IMR-90 (cell line): ENCODE data around the gene TCF12. TPM values are rescaled to one million over a fixed set of nuclear protein-coding genes. Genes with fewer than 3 reads are reported as not detected.
A peak's percentile ranks its signal among the peaks of the same experiment; 100 is the strongest.

Experiments
- ATAC-seq: fragments of 200-7000 bp; cut with Tn5 transposase; 2 replicates; pipeline ENCODE4 v1.9.1; 2020; ENCODE audit warnings: low read depth, mild to moderate bottlenecking, moderate library complexity
- BruUV-seq: library from RNA; stranded (reverse); fragments of 400-500 nt; replicated peaks from 2 replicates; lab custom pipeline; 2021; lab: Mats Ljungman, UMichigan
- CTCF ChIA-PET: fragments of 300-600 bp; formaldehyde crosslinking; extraction: SDS; loops from one replicate; lab custom pipeline; 2021; ENCODE audit warnings: antibody characterized with exemption; lab: Yijun Ruan, JAX
- POLR2A ChIA-PET: fragments of 300-600 bp; sonication (Branson Sonifier 250); formaldehyde crosslinking; loops from one replicate; lab custom pipeline; 2022; ENCODE audit warnings: antibody characterized with exemption; ENCODE audit not compliant: unreplicated experiment; lab: Charles Lee
- DNase-seq: peaks from one replicate; pipeline ENCODE4 v3.0.0; 2013
- H2AFZ ChIP-seq: replicated peaks from 2 replicates; pipeline ENCODE3; 2013; ENCODE audit warnings: low read length, mild to moderate bottlenecking; ENCODE audit not compliant: poor library complexity
- H2AK5ac ChIP-seq: 2 replicates; pipeline ENCODE4 v1.6.1; 2013; ENCODE audit warnings: low read depth, low read length, inconsistent platforms
- H2AK9ac ChIP-seq: replicated peaks from 2 replicates; pipeline ENCODE3; 2013; ENCODE audit warnings: mild to moderate bottlenecking, low read depth, low read length, moderate library complexity; ENCODE audit not compliant: poor library complexity
- H2BK120ac ChIP-seq: 2 replicates; pipeline ENCODE4 v1.6.1; 2013; ENCODE audit warnings: low read depth, low read length, inconsistent platforms
- H2BK15ac ChIP-seq: 3 replicates; pipeline ENCODE4 v1.6.1; 2013; ENCODE audit warnings: low read depth, low read length, inconsistent platforms
- H2BK20ac ChIP-seq: 2 replicates; pipeline ENCODE4 v1.6.1; 2013; ENCODE audit warnings: low read depth, mild to moderate bottlenecking, inconsistent platforms, low read length, moderate library complexity
- H2BK5ac ChIP-seq: 2 replicates; pipeline ENCODE4 v1.6.1; 2013; ENCODE audit warnings: mild to moderate bottlenecking, low read depth, low read length, inconsistent platforms; ENCODE audit not compliant: poor library complexity, severe bottlenecking
- H3K14ac ChIP-seq: replicated peaks from 2 replicates; pipeline ENCODE4 v1.6.1; 2013; ENCODE audit warnings: low read depth, low read length, inconsistent platforms
- H3K18ac ChIP-seq: 2 replicates; pipeline ENCODE4 v1.6.1; 2013; ENCODE audit warnings: low read depth, low read length, control low read depth
- H3K23ac ChIP-seq: 2 replicates; pipeline ENCODE4 v1.6.1; 2013; ENCODE audit warnings: low read depth, low read length, inconsistent platforms
- H3K27ac ChIP-seq: 2 replicates; pipeline ENCODE4 v1.5.1; 2013; ENCODE audit warnings: mild to moderate bottlenecking, control low read depth, low read length; ENCODE audit not compliant: insufficient read depth
- H3K27me3 ChIP-seq: 2 replicates; pipeline ENCODE4 v1.6.1; 2013; ENCODE audit warnings: low read length; ENCODE audit not compliant: control insufficient read depth, insufficient read depth
- H3K36me3 ChIP-seq: 2 replicates; pipeline ENCODE4 v1.6.1; 2013; ENCODE audit warnings: low read length, mixed read lengths; ENCODE audit not compliant: control insufficient read depth, insufficient read depth
- H3K4ac ChIP-seq: 2 replicates; pipeline ENCODE4 v1.6.1; 2013; ENCODE audit warnings: low read depth, low read length, inconsistent platforms
- H3K4me1 ChIP-seq: 2 replicates; pipeline ENCODE4 v1.6.1; 2013; ENCODE audit warnings: low read length, mixed read lengths; ENCODE audit not compliant: control insufficient read depth, insufficient read depth
- H3K4me2 ChIP-seq: 2 replicates; pipeline ENCODE4 v1.6.1; 2013; ENCODE audit warnings: low read depth, mild to moderate bottlenecking, control low read depth, low read length, moderate library complexity
- H3K4me3 ChIP-seq: 2 replicates; pipeline ENCODE4 v1.5.1; 2013; ENCODE audit warnings: low read depth, mild to moderate bottlenecking, control low read depth, low read length, moderate library complexity; ENCODE audit not compliant: insufficient read depth
- H3K56ac ChIP-seq: 2 replicates; pipeline ENCODE4 v1.6.1; 2013; ENCODE audit warnings: low read length, inconsistent platforms; ENCODE audit not compliant: insufficient read depth; ENCODE audit errors: extremely low read depth
- H3K79me1 ChIP-seq, 2 experiments: 2 replicates each; pipeline ENCODE4 v1.6.1; 2013; ENCODE audit warnings: low read length in 2 of 2, inconsistent platforms in 1 of 2, low read depth in 1 of 2
- H3K9ac ChIP-seq: 2 replicates; pipeline ENCODE4 v1.6.1; 2013; ENCODE audit warnings: low read depth, low read length, control low read depth
- H3K9me1 ChIP-seq: 2 replicates; pipeline ENCODE4 v1.6.1; 2013; ENCODE audit warnings: low read length, inconsistent platforms; ENCODE audit not compliant: insufficient read depth
- H3K9me3 ChIP-seq: 2 replicates; pipeline ENCODE4 v1.6.1; 2013; ENCODE audit warnings: low read length; ENCODE audit not compliant: control insufficient read depth, insufficient read depth
- H4K20me1 ChIP-seq: 2 replicates; pipeline ENCODE4 v1.6.1; 2013; ENCODE audit warnings: low read length, inconsistent platforms; ENCODE audit not compliant: insufficient read depth
- H4K5ac ChIP-seq: 2 replicates; pipeline ENCODE4 v1.6.1; 2013; ENCODE audit warnings: mild to moderate bottlenecking, low read depth, low read length, control low read depth
- H4K8ac ChIP-seq, 2 experiments: 2 replicates each; pipeline ENCODE4 v1.6.1; 2013; ENCODE audit warnings: low read depth in 2 of 2, low read length in 2 of 2, control low read depth in 1 of 2, inconsistent platforms in 1 of 2
- H4K91ac ChIP-seq: 2 replicates; pipeline ENCODE4 v1.6.1; 2013; ENCODE audit warnings: low read depth, low read length, inconsistent platforms; ENCODE audit not compliant: insufficient read depth
- BHLHE40 ChIP-seq: fragments of 150-350 bp; IDR thresholded peaks from 2 replicates; pipeline ENCODE4 v1.6.1; 2016; ENCODE audit warnings: mild to moderate bottlenecking, low read depth, low read length
- CEBPB ChIP-seq: IDR thresholded peaks from 2 replicates; pipeline ENCODE4 v1.6.1; 2012; ENCODE audit warnings: low read depth, low read length, improper control_type of control experiment
- FOS ChIP-seq: fragments of 150-350 bp; IDR thresholded peaks from 2 replicates; pipeline ENCODE4 v1.6.1; 2016; ENCODE audit warnings: low read depth, low read length
- MAFK ChIP-seq: IDR thresholded peaks from 2 replicates; pipeline ENCODE4 v1.6.1; 2012; ENCODE audit warnings: low read depth, low read length, improper control_type of control experiment
- MAZ ChIP-seq: IDR thresholded peaks from 2 replicates; pipeline ENCODE4 v1.6.1; 2012; ENCODE audit warnings: low read depth, mild to moderate bottlenecking, low read length, improper control_type of control experiment, moderate library complexity, borderline replicate concordance
- MXI1 ChIP-seq: IDR thresholded peaks from 2 replicates; pipeline ENCODE4 v1.6.1; 2012; ENCODE audit warnings: low read depth, mild to moderate bottlenecking, low read length, moderate library complexity, borderline replicate concordance
- NFE2L2 ChIP-seq: fragments of 150-350 bp; IDR thresholded peaks from 2 replicates; pipeline ENCODE4 v1.6.1; 2016; ENCODE audit warnings: low read depth, mild to moderate bottlenecking, low read length
- POLR2A ChIP-seq: IDR thresholded peaks from 2 replicates; pipeline ENCODE4 v1.6.1; 2012; ENCODE audit warnings: mild to moderate bottlenecking, low read depth, low read length
- RAD21 ChIP-seq: IDR thresholded peaks from 2 replicates; pipeline ENCODE4 v1.6.1; 2012; ENCODE audit warnings: low read length, improper control_type of control experiment
- RCOR1 ChIP-seq: IDR thresholded peaks from 2 replicates; pipeline ENCODE4 v1.6.1; 2012; ENCODE audit warnings: mild to moderate bottlenecking, low read length, improper control_type of control experiment; ENCODE audit not compliant: insufficient replicate concordance
- RFX5 ChIP-seq: IDR thresholded peaks from 2 replicates; pipeline ENCODE4 v1.8.0; 2012; ENCODE audit warnings: low read depth, mild to moderate bottlenecking, low read length, moderate library complexity
- SMC3 ChIP-seq: fragments of 150-350 bp; IDR thresholded peaks from 2 replicates; pipeline ENCODE4 v1.6.1; 2016; ENCODE audit warnings: low read depth, mild to moderate bottlenecking, antibody characterized with exemption, low read length, moderate library complexity
- WGBS, 2 experiments: methylation state at CpG; one replicate each; pipeline versions ENCODE4 v1.1.5 to v1.1.7; 2013; ENCODE audit warnings: missing lambda C conversion rate in 2 of 2; ENCODE audit not compliant: insufficient read length in 1 of 2; ENCODE audit errors: extremely low coverage in 2 of 2; 5-methylcytosine and 5-hydroxymethylcytosine counted together
- dilution Hi-C: fragments of 300-500 bp; cut with HindIII; formaldehyde crosslinking; loops from one replicate; pipeline ENCODE4 v1.14.3; 2018; ENCODE audit warnings: low sequenced_read_pairs; ENCODE audit not compliant: unreplicated experiment
- in situ Hi-C: fragments of 300-500 bp; cut with MboI; formaldehyde crosslinking; loops from 3 replicates; pipeline ENCODE4 v1.14.3; 2019; ENCODE audit warnings: low sequenced_read_pairs, inconsistent platforms, mixed read lengths
- intact Hi-C: fragments of 100-400 bp; cut with micrococcal nuclease; formaldehyde crosslinking; loops from 2 replicates; pipeline ENCODE4 v1.10.0; 2022
- polyA plus RNA-seq, 3 experiments: library from polyadenylated mRNA; depleted of rRNA; stranded (reverse); fragments of >200 nt; gene quantifications; 2 replicates each; pipeline ENCODE4 v1.2.3, GENCODE V29; 2012; ENCODE audit warnings: low replicate concordance in 1 of 3
- total RNA-seq: library from RNA; depleted of rRNA; stranded (reverse); fragments of >200 nt; gene quantifications from 2 replicates; pipeline ENCODE4 v1.2.3, GENCODE V29; 2012
- TF ChIP-seq, protein P1 (sequence below): fragments of 150-350 bp; IDR thresholded peaks from 2 replicates; pipeline ENCODE4 v1.6.1; 2016; ENCODE audit warnings: low read depth, mild to moderate bottlenecking, low read length, moderate library complexity, borderline replicate concordance

Gene TCF12
- total and polyA plus RNA-seq, 2 of the 4 experiments (the other 2 are of a cell fraction) = 79.4 to 160 TPM

DNA sequence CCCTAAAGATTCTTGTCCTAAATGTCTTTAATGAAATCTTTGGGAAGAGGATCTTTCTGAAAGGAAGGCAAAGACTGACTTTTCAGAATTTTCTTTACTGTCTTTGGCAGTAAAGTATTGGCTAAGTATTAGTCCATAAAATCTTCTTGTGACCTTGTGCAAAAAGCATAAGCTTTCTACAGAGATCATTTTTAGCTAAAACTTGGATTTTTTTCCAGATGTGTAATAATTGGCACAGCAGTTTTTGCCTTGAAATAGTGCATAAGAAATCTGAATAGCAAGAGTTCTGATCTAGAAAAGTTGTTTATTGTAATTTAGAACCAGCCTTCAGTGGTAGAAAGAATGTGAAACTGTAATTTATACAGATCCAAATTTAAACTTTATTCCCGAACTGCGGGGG, 335.1 kb downstream of the TCF12 start:
- Histone ChIP-seq H3K4me3 (no peak overlapping the region), H3K18ac (no peak overlapping the region), H2BK5ac (peak overlapping the region; percentile 20), H2AK5ac (no peak overlapping the region), H4K91ac (no peak overlapping the region; the same call in 1 of the 2 replicates), H2BK15ac (0 out of 3 replicates have a peak overlapping the region, but pooled peaks have one; percentile 70), H3K27ac (no peak overlapping the region), H3K9me3 (peaks cover 2% of the 10 kb centered on the region; the same call in 1 of the 2 replicates), H4K8ac (peak overlapping the region in 1 of 2 experiments; percentile 66; a peak in 2 of 4 replicates), H2AK9ac (no peak overlapping the region), H3K4me2 (no peak overlapping the region), H3K14ac (peak overlapping the region; percentile 43), H3K4me1 (peaks cover 2% of the 10 kb centered on the region; the same call in 1 of the 2 replicates), H3K9ac (no peak overlapping the region), H3K4ac (no peak overlapping the region; the same call in 1 of the 2 replicates), H2BK120ac (peak overlapping the region; percentile 11; the same call in 1 of the 2 replicates), H3K9me1 (peaks cover 5% of the 10 kb centered on the region), H3K36me3 (peaks cover 21% of the 10 kb centered on the region), H3K27me3 (no peaks in the 10 kb centered on the region), H3K79me1 (peaks cover 14 to 42% of the 10 kb centered on the region in 2 experiments), H4K20me1 (no peaks in the 10 kb centered on the region), H3K56ac (no peak overlapping the region), H3K23ac (0 out of 2 replicates have a peak overlapping the region, but pooled peaks have one; percentile 17), H2BK20ac (peak overlapping the region; percentile 53; the same call in 1 of the 2 replicates), H4K5ac (no peak overlapping the region), H2AFZ (no peak overlapping the region)
- dilution Hi-C loops (loop anchor here (25.0 kb wide), 1 partner anchor 766 kb away; no protein-coding TSS in a partner anchor), intact Hi-C loops (no loop called here), in situ Hi-C loops (no loop called here)
- no CpG with 5 or more reads among the region's 2 CpGs for WGBS, 2 experiments
- ChIA-PET CTCF (interaction anchor here (0.5 to 1.1 kb wide), 2 partner anchors 12 to 13 kb away, joined by 5 to 8 read pairs; no protein-coding TSS in a partner anchor), POLR2A (no interaction called here)
- DNase-seq (no peak), ATAC-seq (no peak)
- BruUV-seq = no TSS peak
- TF ChIP-seq FOS = no peak
- TF ChIP-seq BHLHE40 = no peak
- no peak for TF ChIP-seq CEBPB
- no peak for TF ChIP-seq RCOR1
- TF ChIP-seq POLR2A = no peak
- TF ChIP-seq RAD21 = no peak
- TF ChIP-seq, protein P1, sequence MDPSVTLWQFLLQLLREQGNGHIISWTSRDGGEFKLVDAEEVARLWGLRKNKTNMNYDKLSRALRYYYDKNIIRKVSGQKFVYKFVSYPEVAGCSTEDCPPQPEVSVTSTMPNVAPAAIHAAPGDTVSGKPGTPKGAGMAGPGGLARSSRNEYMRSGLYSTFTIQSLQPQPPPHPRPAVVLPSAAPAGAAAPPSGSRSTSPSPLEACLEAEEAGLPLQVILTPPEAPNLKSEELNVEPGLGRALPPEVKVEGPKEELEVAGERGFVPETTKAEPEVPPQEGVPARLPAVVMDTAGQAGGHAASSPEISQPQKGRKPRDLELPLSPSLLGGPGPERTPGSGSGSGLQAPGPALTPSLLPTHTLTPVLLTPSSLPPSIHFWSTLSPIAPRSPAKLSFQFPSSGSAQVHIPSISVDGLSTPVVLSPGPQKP = no peak
- TF ChIP-seq NFE2L2 = no peak
- TF ChIP-seq RFX5 = no peak
- TF ChIP-seq MXI1 = no peak
- TF ChIP-seq SMC3 = no peak
- no peak for TF ChIP-seq MAFK
- TF ChIP-seq MAZ = no peak
